HCT116 (cell line): ENCODE data around the gene CBX5. TPM values are rescaled to one million over a fixed set of nuclear protein-coding genes. Genes with fewer than 3 reads are reported as not detected.

ENCODE experiments used
- ATAC-seq: fragments of 200-7000 bp; cut with Tn5 transposase; 2 replicates; pipeline ENCODE4 v1.9.1; 2020; ENCODE audit warnings: mild to moderate bottlenecking, moderate library complexity
- BruUV-seq: library from RNA; stranded (reverse); fragments of 400-500 nt; replicated peaks from 2 replicates; lab custom pipeline; 2021; lab: Mats Ljungman, UMichigan
- CTCF ChIA-PET: fragments of 300-600 bp; sonication (Branson Sonifier 250); formaldehyde crosslinking; loops from one replicate; lab custom pipeline; 2021; ENCODE audit warnings: antibody characterized with exemption; lab: Charles Lee
- POLR2A ChIA-PET: fragments of 300-600, 350-600 bp; sonication (Branson Sonifier 250); formaldehyde crosslinking; loops from one replicate; lab custom pipeline; 2021; ENCODE audit warnings: antibody characterized with exemption; lab: Charles Lee
- RAD21 ChIA-PET, 2 experiments: fragments of 300-600 bp; sonication (Branson Sonifier 250); formaldehyde crosslinking; loops; one replicate each; lab custom pipeline; 2023; ENCODE audit warnings: low total read pairs in 2 of 2; ENCODE audit not compliant: uncharacterized antibody in 2 of 2, unreplicated experiment in 2 of 2, low non-redundant PET in 1 of 2; lab: Charles Lee
- DNase-seq: peaks from one replicate; pipeline ENCODE4 v3.0.0-alpha.2; 2010; ENCODE audit warnings: low read depth, low spot score
- H2AFZ ChIP-seq: fragments of 200-600 bp; shearing (Covaris generic), sonication (generic); 2 replicates; pipeline ENCODE4 v1.6.1; 2017; ENCODE audit warnings: low read depth, mixed run types, mixed read lengths, antibody characterized with exemption, low read length; ENCODE audit not compliant: poor library complexity, severe bottlenecking
- H3K27ac ChIP-seq: 2 replicates; pipeline ENCODE4 v1.5.1; 2012; ENCODE audit warnings: low read depth, low read length
- H3K27me3 ChIP-seq: fragments of 200-600 bp; sonication (generic); 2 replicates; pipeline ENCODE4 v1.6.1; 2016; ENCODE audit warnings: mixed run types, low read length, mixed read lengths; ENCODE audit not compliant: insufficient read depth
- H3K36me3 ChIP-seq, 2 experiments: fragments of 200-500 bp in 1 of 2; fragments of 200-600 bp in 1 of 2; sonication (Bioruptor generic) in 1 of 2; sonication (generic) in 1 of 2; 2 replicates each; pipeline versions ENCODE4 v1.5.1 to v1.6.1; 2014 to 2016; ENCODE audit warnings: low read length in 2 of 2, inconsistent platforms in 1 of 2, mixed read lengths in 1 of 2, mixed run types in 1 of 2; ENCODE audit not compliant: insufficient read depth in 2 of 2, control insufficient read depth in 1 of 2
- H3K4me1 ChIP-seq, 2 experiments: fragments of 200-600 bp in 1 of 2; sonication (generic) in 1 of 2; 2 replicates each; pipeline versions ENCODE4 v1.5.1 to v1.6.1; 2012 to 2017; ENCODE audit warnings: low read length in 2 of 2, inconsistent platforms in 1 of 2, mild to moderate bottlenecking in 1 of 2, mixed read lengths in 1 of 2, mixed run types in 1 of 2, moderate library complexity in 1 of 2; ENCODE audit not compliant: insufficient read depth in 2 of 2, control insufficient read depth in 1 of 2
- H3K4me2 ChIP-seq: fragments of 200-600 bp; sonication (generic); 2 replicates; pipeline ENCODE4 v1.6.1; 2017; ENCODE audit warnings: mixed run types, low read length, mixed read lengths
- H3K4me3 ChIP-seq, 2 experiments: fragments of 200-600 bp in 1 of 2; sonication (generic) in 1 of 2; replicated peaks in 1 of 2; 2 replicates each; pipeline ENCODE4 v1.5.1; 2011 to 2016; ENCODE audit warnings: low read length in 2 of 2, control low read depth in 1 of 2, low read depth in 1 of 2, mild to moderate bottlenecking in 1 of 2, mixed read lengths in 1 of 2, mixed run types in 1 of 2
- H3K79me2 ChIP-seq: fragments of 200-600 bp; sonication (generic); 2 replicates; pipeline ENCODE4 v1.6.1; 2017; ENCODE audit warnings: mild to moderate bottlenecking, mixed run types, low read length, moderate library complexity, mixed read lengths; ENCODE audit not compliant: insufficient read depth
- H3K9ac ChIP-seq: fragments of 200-600 bp; sonication (generic); 2 replicates; pipeline ENCODE4 v1.6.1; 2016; ENCODE audit warnings: low read length, mixed read lengths
- H3K9me2 ChIP-seq: fragments of 200-600 bp; sonication (generic), shearing (Covaris generic); 2 replicates; pipeline ENCODE4 v1.6.1; 2017; ENCODE audit warnings: mixed run types, mild to moderate bottlenecking, moderate library complexity; ENCODE audit not compliant: insufficient read depth
- H3K9me3 ChIP-seq, 2 experiments: fragments of 200-500 bp in 1 of 2; fragments of 200-600 bp in 1 of 2; sonication (Bioruptor generic) in 1 of 2; sonication (generic) in 1 of 2; 2 replicates each; pipeline ENCODE4 v1.6.1; 2014 to 2017; ENCODE audit warnings: low read length in 2 of 2, mixed read lengths in 2 of 2, inconsistent platforms in 1 of 2, low read depth in 1 of 2, mild to moderate bottlenecking in 1 of 2, mixed run types in 1 of 2, moderate library complexity in 1 of 2; ENCODE audit not compliant: control insufficient read depth in 1 of 2, insufficient read depth in 1 of 2
- H4K20me1 ChIP-seq: fragments of 200-600 bp; sonication (generic), shearing (Covaris generic); 2 replicates; pipeline ENCODE4 v1.6.1; 2017; ENCODE audit warnings: mixed run types, mild to moderate bottlenecking, moderate library complexity; ENCODE audit not compliant: insufficient read depth
- CBX3 ChIP-seq: IDR thresholded peaks from 2 replicates; pipeline ENCODE4 v1.6.1; 2012; ENCODE audit warnings: low read depth
- CEBPB ChIP-seq: IDR thresholded peaks from 2 replicates; pipeline ENCODE4 v1.6.1; 2012; ENCODE audit warnings: low read depth
- EGR1 ChIP-seq: IDR thresholded peaks from 2 replicates; pipeline ENCODE4 v1.6.1; 2012; ENCODE audit warnings: low read depth
- ELF1 ChIP-seq: IDR thresholded peaks from 2 replicates; pipeline ENCODE4 v1.6.1; 2012; ENCODE audit warnings: low read depth, borderline replicate concordance
- EZH2phosphoT487 ChIP-seq: fragments of 200-600 bp; IDR thresholded peaks from 2 replicates; pipeline ENCODE4 v1.6.1; 2018; ENCODE audit warnings: antibody characterized with exemption, borderline replicate concordance
- MAX ChIP-seq: IDR thresholded peaks from 2 replicates; pipeline ENCODE4 v1.6.1; 2012
- RAD21 ChIP-seq: IDR thresholded peaks from 2 replicates; pipeline ENCODE4 v1.6.1; 2012; ENCODE audit warnings: low read depth, mild to moderate bottlenecking
- SP1 ChIP-seq: IDR thresholded peaks from 2 replicates; pipeline ENCODE4 v1.6.1; 2012; ENCODE audit warnings: low read depth
- ZNF274 ChIP-seq: fragments of 200-500 bp; sonication (Bioruptor generic); IDR thresholded peaks from 2 replicates; pipeline ENCODE4 v1.6.1; 2014; ENCODE audit warnings: mild to moderate bottlenecking, low read depth, low read length, inconsistent platforms
- intact Hi-C: fragments of 100-400 bp; cut with micrococcal nuclease; formaldehyde crosslinking; loops from 2 replicates; pipeline ENCODE4 v1.10.0; 2022
- total RNA-seq: library from RNA; stranded (reverse); gene quantifications from one replicate; pipeline ENCODE4 v1.2.1, GENCODE V29; 2021; ENCODE audit not compliant: unreplicated experiment
- TF ChIP-seq, protein P1 (sequence below): IDR thresholded peaks from 2 replicates; pipeline ENCODE4 v1.6.1; 2011; ENCODE audit warnings: mild to moderate bottlenecking, low read length, moderate library complexity; ENCODE audit not compliant: insufficient replicate concordance; ENCODE audit errors: extremely low read depth

CBX5 gene
- total RNA-seq, 1 experiment from 2014 or later, result 72.3 TPM

DNA sequence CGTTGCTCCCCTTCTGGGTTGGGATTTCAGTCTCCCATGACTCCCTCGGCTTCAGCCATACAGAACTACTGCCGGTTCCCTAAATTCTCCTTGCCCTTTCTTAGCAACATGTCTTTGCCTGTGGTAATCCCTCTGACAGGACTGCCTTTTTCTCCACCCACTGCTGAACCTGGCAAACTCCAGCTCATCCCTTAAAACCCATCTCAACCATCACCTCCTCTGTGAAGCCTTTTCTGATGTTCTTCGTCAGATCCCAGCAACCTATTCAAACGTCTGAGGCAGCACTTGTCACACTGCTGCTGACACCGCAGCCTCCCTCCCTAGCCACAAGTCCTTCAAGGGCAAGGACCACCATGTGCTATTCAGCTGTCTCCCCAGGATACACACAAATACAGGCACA, 80.9 kb downstream of the CBX5 start:
- Histone ChIP-seq H3K27me3 (no peaks in the 10 kb centered on the region), H4K20me1 (no peaks in the 10 kb centered on the region), H3K79me2 (no peaks in the 10 kb centered on the region), H3K4me3 (no peak overlapping the region), H3K9me2 (no peaks in the 10 kb centered on the region), H3K4me2 (no peak overlapping the region), H3K9ac (no peak overlapping the region), H2AFZ (no peak overlapping the region), H3K4me1 (peaks cover 0 to 15% of the 10 kb centered on the region in 2 experiments; a peak in 1 of 4 replicates), H3K36me3 (no peaks in the 10 kb centered on the region), H3K9me3 (no peaks in the 10 kb centered on the region), H3K27ac (no peak overlapping the region)
- ATAC-seq, result no peak
- RAD21 ChIA-PET, result no interaction called here
- intact Hi-C loops, result no loop called here
- POLR2A ChIA-PET, result interaction anchor here (0.8 kb wide), 1 partner anchor 181 kb away, joined by 3 read pairs; no protein-coding TSS in a partner anchor
- TF ChIP-seq ELF1 (no peak), EZH2phosphoT487 (no peak), MAX (no peak), RAD21 (no peak), EGR1 (no peak), CEBPB (no peak), CBX3 (no peak), SP1 (no peak), ZNF274 (no peak)
- TF ChIP-seq, protein P1, sequence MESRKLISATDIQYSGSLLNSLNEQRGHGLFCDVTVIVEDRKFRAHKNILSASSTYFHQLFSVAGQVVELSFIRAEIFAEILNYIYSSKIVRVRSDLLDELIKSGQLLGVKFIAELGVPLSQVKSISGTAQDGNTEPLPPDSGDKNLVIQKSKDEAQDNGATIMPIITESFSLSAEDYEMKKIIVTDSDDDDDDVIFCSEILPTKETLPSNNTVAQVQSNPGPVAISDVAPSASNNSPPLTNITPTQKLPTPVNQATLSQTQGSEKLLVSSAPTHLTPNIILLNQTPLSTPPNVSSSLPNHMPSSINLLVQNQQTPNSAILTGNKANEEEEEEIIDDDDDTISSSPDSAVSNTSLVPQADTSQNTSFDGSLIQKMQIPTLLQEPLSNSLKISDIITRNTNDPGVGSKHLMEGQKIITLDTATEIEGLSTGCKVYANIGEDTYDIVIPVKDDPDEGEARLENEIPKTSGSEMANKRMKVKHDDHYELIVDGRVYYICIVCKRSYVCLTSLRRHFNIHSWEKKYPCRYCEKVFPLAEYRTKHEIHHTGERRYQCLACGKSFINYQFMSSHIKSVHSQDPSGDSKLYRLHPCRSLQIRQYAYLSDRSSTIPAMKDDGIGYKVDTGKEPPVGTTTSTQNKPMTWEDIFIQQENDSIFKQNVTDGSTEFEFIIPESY, result no peak
- DNase-seq, result no peak
- BruUV-seq, result no TSS peak
- CTCF ChIA-PET, result interaction anchor here (0.9 to 3.8 kb wide), 4 partner anchors 9 to 213 kb away, joined by 3 to 35 read pairs (median 6); partner anchors contain the start of gene HOXC10
